HepG2 (cell line): ENCODE results near the gene POLN. TPM values are rescaled to one million over a fixed set of nuclear protein-coding genes. Genes with fewer than 3 reads are reported as not detected.
A peak's percentile ranks its signal among the peaks of the same experiment; 100 is the strongest.

Experiments
- ATAC-seq: fragments of 200-7000 bp; cut with Tn5 transposase; 3 replicates; pipeline ENCODE4 v1.9.1; 2020; ENCODE audit warnings: mild to moderate bottlenecking, moderate library complexity
- BruUV-seq: library from RNA; stranded (reverse); fragments of 400-500 nt; replicated peaks from 2 replicates; lab custom pipeline; 2021; lab: Mats Ljungman, UMichigan
- CTCF ChIA-PET: fragments of 300-600 bp; formaldehyde crosslinking; extraction: SDS; loops from one replicate; lab custom pipeline; 2021; ENCODE audit warnings: low total read pairs, inconsistent platforms, low intra/inter-chr PET ratio; lab: Yijun Ruan, JAX
- POLR2A ChIA-PET: fragments of 350-600 bp; sonication (Branson Sonifier 250); formaldehyde crosslinking; loops from one replicate; lab custom pipeline; 2020; ENCODE audit warnings: antibody characterized with exemption, inconsistent platforms; lab: Yijun Ruan, JAX
- DNase-seq: peaks from one replicate; pipeline ENCODE4 v3.0.0-alpha.2; 2015; ENCODE audit warnings: low spot score
- FAIRE-seq: peaks from 3 replicates; lab custom pipeline; 2011; peaks lifted over from hg19 to GRCh38; lab: Jason Lieb, UNC
- H2AFZ ChIP-seq: one replicate; pipeline ENCODE4 v1.6.1; 2011; ENCODE audit warnings: low read length, inconsistent platforms
- H3K27ac ChIP-seq: fragments of 300-600 bp; 3 replicates; pipeline ENCODE4 v1.8.0; 2011; ENCODE audit warnings: mixed run types, mild to moderate bottlenecking, mixed read lengths, low read length, inconsistent platforms; ENCODE audit not compliant: insufficient read depth; ENCODE audit errors: extremely low read length
- H3K27me3 ChIP-seq, 2 experiments: fragments of 200-600 bp in 1 of 2; 2 replicates in 1 of 2; 3 replicates in 1 of 2; pipeline versions ENCODE4 v1.6.0 to v1.8.0; 2011; ENCODE audit warnings: low read length in 2 of 2, mild to moderate bottlenecking in 2 of 2, moderate library complexity in 2 of 2, inconsistent platforms in 1 of 2; ENCODE audit not compliant: insufficient read depth in 2 of 2, control insufficient read depth in 1 of 2
- H3K36me3 ChIP-seq, 2 experiments: fragments of 200-600 bp in 1 of 2; replicated peaks in 1 of 2; 2 replicates in 1 of 2; 3 replicates in 1 of 2; pipeline versions ENCODE4 v1.5.1 to v1.8.0; 2011; ENCODE audit warnings: low read length in 2 of 2, inconsistent platforms in 1 of 2; ENCODE audit not compliant: insufficient read depth in 2 of 2, control insufficient read depth in 1 of 2
- H3K4me1 ChIP-seq: 2 replicates; pipeline ENCODE4 v1.5.1; 2012; ENCODE audit warnings: low read length, inconsistent platforms; ENCODE audit not compliant: insufficient read depth
- H3K4me2 ChIP-seq: 2 replicates; pipeline ENCODE4 v1.6.0; 2011; ENCODE audit warnings: low read depth, low read length, inconsistent platforms
- H3K4me3 ChIP-seq, 3 experiments: fragments of 200-600 bp in 1 of 3; sonication (generic), shearing (Covaris generic) in 1 of 3; replicated peaks in 1 of 3; 2 replicates each; pipeline ENCODE4 v1.5.1; 2011 to 2016; ENCODE audit warnings: low read length in 3 of 3, inconsistent platforms in 2 of 3, low read depth in 2 of 3, mild to moderate bottlenecking in 2 of 3, control low read depth in 1 of 3, mixed read lengths in 1 of 3; ENCODE audit not compliant: insufficient read depth in 1 of 3
- H3K79me2 ChIP-seq: one replicate; pipeline ENCODE4 v1.6.1; 2011; ENCODE audit warnings: low read length, inconsistent platforms; ENCODE audit not compliant: insufficient read depth
- H3K9ac ChIP-seq: 2 replicates; pipeline ENCODE4 v1.6.0; 2011; ENCODE audit warnings: mild to moderate bottlenecking, low read depth, low read length, inconsistent platforms; ENCODE audit not compliant: insufficient read depth
- H3K9me3 ChIP-seq: 2 replicates; pipeline ENCODE4 v1.5.1; 2012; ENCODE audit warnings: mild to moderate bottlenecking, low read length
- H4K20me1 ChIP-seq: 2 replicates; pipeline ENCODE4 v1.6.0; 2011; ENCODE audit warnings: inconsistent platforms, mild to moderate bottlenecking, low read length, moderate library complexity; ENCODE audit not compliant: insufficient read depth
- AHR ChIP-seq: IDR thresholded peaks from 2 replicates; pipeline ENCODE4 v1.6.1; 2018; ENCODE audit warnings: missing genetic modification reagents, missing compliant biosample characterization
- ATM ChIP-seq: fragments of 450-650 bp; IDR thresholded peaks from 2 replicates; pipeline ENCODE4 v1.7.1; 2017; ENCODE audit warnings: mild to moderate bottlenecking, borderline replicate concordance
- DPF2 ChIP-seq: sonication (generic); formaldehyde crosslinking; IDR thresholded peaks from 2 replicates; pipeline ENCODE4 v1.4.0; 2020; ENCODE audit warnings: mild to moderate bottlenecking, low read depth, missing genetic modification reagents, borderline replicate concordance
- IKZF1 ChIP-seq: fragments of 450-650 bp; IDR thresholded peaks from 2 replicates; pipeline ENCODE4 v1.7.1; 2016
- KDM5B ChIP-seq: sonication (generic); formaldehyde crosslinking; IDR thresholded peaks from 2 replicates; pipeline ENCODE4 v1.4.0; 2020; ENCODE audit warnings: missing genetic modification reagents, mild to moderate bottlenecking, borderline replicate concordance
- KMT2A ChIP-seq: sonication (generic); formaldehyde crosslinking; IDR thresholded peaks from 2 replicates; pipeline ENCODE4 v1.4.0; 2020; ENCODE audit warnings: missing genetic modification reagents
- PHF8 ChIP-seq: sonication (generic); formaldehyde crosslinking; IDR thresholded peaks from 2 replicates; pipeline ENCODE4 v1.5.0; 2020; ENCODE audit warnings: missing genetic modification reagents
- POGZ ChIP-seq: sonication (generic); formaldehyde crosslinking; IDR thresholded peaks from 2 replicates; pipeline ENCODE4 v1.4.0; 2020; ENCODE audit warnings: mild to moderate bottlenecking, missing genetic modification reagents
- THAP11 ChIP-seq: IDR thresholded peaks from 2 replicates; pipeline ENCODE4 v1.6.1; 2016; ENCODE audit warnings: missing biosample characterization, missing genetic modification reagents
- XRCC5 ChIP-seq: fragments of 200-400 bp; formaldehyde crosslinking; optimal IDR thresholded peaks from 2 replicates; pipeline ENCODE3; 2017; ENCODE audit warnings: mild to moderate bottlenecking, low read length
- ZFP90 ChIP-seq: sonication (generic); formaldehyde crosslinking; IDR thresholded peaks from 2 replicates; pipeline ENCODE4 v1.8.0; 2022; ENCODE audit warnings: missing genetic modification reagents, mild to moderate bottlenecking, inconsistent platforms, borderline replicate concordance
- ZNF205 ChIP-seq: IDR thresholded peaks from 2 replicates; pipeline ENCODE4 v1.6.1; 2018; ENCODE audit warnings: missing biosample characterization, missing genetic modification reagents
- ZNF331 ChIP-seq: sonication (generic); formaldehyde crosslinking; IDR thresholded peaks from 2 replicates; pipeline ENCODE4 v1.4.0; 2020; ENCODE audit warnings: missing genetic modification reagents
- ZNF572 ChIP-seq: sonication (generic); formaldehyde crosslinking; IDR thresholded peaks from 2 replicates; pipeline ENCODE4 v1.5.1; 2020; ENCODE audit warnings: mild to moderate bottlenecking, missing genetic modification reagents
- ZNF788 ChIP-seq: sonication (generic); formaldehyde crosslinking; IDR thresholded peaks from 2 replicates; pipeline ENCODE4 v1.5.0; 2020; ENCODE audit warnings: mild to moderate bottlenecking, missing genetic modification reagents, borderline replicate concordance
- ZNF878 ChIP-seq: sonication (generic); formaldehyde crosslinking; IDR thresholded peaks from 2 replicates; pipeline ENCODE4 v1.8.1; 2023; ENCODE audit warnings: mild to moderate bottlenecking, missing genetic modification reagents, moderate library complexity
- ZSCAN31 ChIP-seq: sonication (generic); formaldehyde crosslinking; IDR thresholded peaks from 2 replicates; pipeline ENCODE4 v1.5.0; 2020; ENCODE audit warnings: low read depth, mild to moderate bottlenecking, missing genetic modification reagents
- WGBS: methylation state at CpG from one replicate; pipeline ENCODE4 v1.1.6; 2017; ENCODE audit warnings: low lambda C conversion rate; 5-methylcytosine and 5-hydroxymethylcytosine counted together
- in situ Hi-C: cut with HindIII; loops from 2 replicates; pipeline ENCODE4 v1.10.0; 2017; ENCODE audit warnings: low pct_unique_long_range_greater_than_20kb; ENCODE audit not compliant: extremely low pct_ligation_motif_present
- intact Hi-C: fragments of 100-400 bp; cut with micrococcal nuclease; formaldehyde crosslinking; loops from one replicate; pipeline ENCODE4 v1.10.0; 2022; ENCODE audit not compliant: unreplicated experiment
- polyA plus RNA-seq, 8 experiments: library from polyadenylated mRNA; depleted of rRNA in 3 of 8; stranded (reverse) in 7 of 8; unstranded in 1 of 8; fragments of >200 nt; fragmentation: Illumina TruSeq in 4 of 8; extraction: Trizol in 4 of 8; gene quantifications; 2 replicates each; pipeline versions ENCODE4 v1.2.1 to v1.2.3, GENCODE V29; 2011 to 2016; ENCODE audit warnings: low read depth in 4 of 8, missing spikeins in 1 of 8, mixed read lengths in 1 of 8; ENCODE audit not compliant: insufficient read depth in 1 of 8
- total RNA-seq, 5 experiments: library from RNA; depleted of rRNA; stranded (reverse); fragments of >200 nt; fragmentation: Illumina TruSeq; extraction: Trizol; gene quantifications; 2 replicates each; pipeline ENCODE4 v1.2.3, GENCODE V29; 2016; ENCODE audit warnings: low read depth in 1 of 5
- TF ChIP-seq, protein P1 (sequence below): sonication (generic); formaldehyde crosslinking; IDR thresholded peaks from 2 replicates; pipeline ENCODE4 v1.8.0; 2022; ENCODE audit warnings: mild to moderate bottlenecking, missing genetic modification reagents, borderline replicate concordance
- TF ChIP-seq, protein P2 (sequence below): sonication (generic); formaldehyde crosslinking; IDR thresholded peaks from 2 replicates; pipeline ENCODE4 v1.4.0; 2020; ENCODE audit warnings: missing genetic modification reagents
- TF ChIP-seq, protein P3 (sequence below): sonication (generic); formaldehyde crosslinking; conservative IDR thresholded peaks from 2 replicates; pipeline ENCODE4 v1.8.1; 2023; ENCODE audit warnings: missing genetic modification reagents

POLN gene
- total and polyA plus RNA-seq, 2 of the 13 experiments (the other 11 are each of a cell fraction or from before 2014, with no cell fraction given): 0.93 to 1.5 TPM

DNA sequence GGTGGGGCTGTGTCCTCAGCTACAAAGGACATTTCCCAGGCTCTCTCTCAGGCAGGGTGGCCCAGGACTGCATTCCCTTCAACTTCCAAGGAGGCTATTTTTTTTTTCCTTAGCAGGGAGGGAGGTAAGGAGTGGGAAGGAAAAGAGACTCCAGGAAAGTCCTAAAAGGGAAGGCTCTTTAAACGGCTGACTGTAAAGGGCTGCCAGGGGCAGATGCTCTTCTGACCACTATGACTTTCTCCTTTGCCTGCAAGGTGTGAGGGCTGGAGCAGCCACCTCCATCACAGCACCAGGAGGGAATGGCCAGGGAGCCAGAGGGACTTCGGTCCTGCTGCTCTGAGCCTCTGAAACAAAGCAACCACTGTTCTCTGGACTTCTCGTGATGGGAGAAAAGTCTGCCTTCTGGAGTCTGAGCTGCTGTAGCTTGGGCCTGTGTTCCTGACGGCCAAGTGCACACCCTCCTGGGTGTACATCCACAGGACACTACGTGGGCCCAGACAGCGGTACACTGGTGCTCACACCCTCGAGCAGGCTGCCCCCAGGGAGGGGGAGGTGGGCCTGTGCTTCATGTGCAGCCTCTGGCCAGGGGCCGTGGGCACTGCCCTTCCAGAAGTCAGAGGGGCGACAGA lies 164.9 kb downstream of the POLN start:
- Histone ChIP-seq H3K9ac (no peak overlapping the region; the same call in 1 of the 2 replicates), H4K20me1 (no peaks in the 10 kb centered on the region), H3K9me3 (no peaks in the 10 kb centered on the region), H3K27ac (peak overlapping the region; percentile 55), H2AFZ (no peak overlapping the region), H3K27me3 (peaks cover 2 to 5% of the 10 kb centered on the region in 2 experiments; a peak in 2 of 5 replicates), H3K4me1 (peaks cover 74% of the 10 kb centered on the region), H3K79me2 (no peaks in the 10 kb centered on the region), H3K4me3 (peak overlapping the region in 1 of 3 experiments; percentile 61; a peak in 2 of 6 replicates), H3K4me2 (peak overlapping the region; percentile 75), H3K36me3 (no peaks in the 10 kb centered on the region)
- intact Hi-C loops (no loop called here), in situ Hi-C loops (no loop called here)
- peak; percentile 74 for DNase-seq
- no TSS peak for BruUV-seq
- ChIA-PET CTCF (no interaction called here), POLR2A (no interaction called here)
- peak; percentile 96 for FAIRE-seq
- 14% methylated on average over 8 of the region's 9 CpGs for WGBS
- ATAC-seq: peak; percentile 74
- TF ChIP-seq POGZ (CRISPR knock-in tag) (peak; percentile 33; the same call in 1 of the 2 replicates), XRCC5 (peak; percentile 83), ZFP90 (CRISPR knock-in tag) (peak; percentile 72; the same call in 1 of the 2 replicates), ATM (no peak), ZSCAN31 (CRISPR knock-in tag) (no peak), ZNF878 (CRISPR knock-in tag) (no peak), ZNF788 (CRISPR knock-in tag) (no peak), IKZF1 (no peak), ZNF331 (no peak; the same call in 1 of the 2 replicates), DPF2 (CRISPR knock-in tag) (no peak; the same call in 1 of the 2 replicates), ZNF205 (CRISPR knock-in tag) (no peak), PHF8 (CRISPR knock-in tag) (peak; percentile 37; the same call in 1 of the 2 replicates), AHR (CRISPR knock-in tag) (no peak), KMT2A (CRISPR knock-in tag) (no peak), KDM5B (no peak), THAP11 (no peak), ZNF572 (CRISPR knock-in tag) (no peak)
- TF ChIP-seq, protein P1, sequence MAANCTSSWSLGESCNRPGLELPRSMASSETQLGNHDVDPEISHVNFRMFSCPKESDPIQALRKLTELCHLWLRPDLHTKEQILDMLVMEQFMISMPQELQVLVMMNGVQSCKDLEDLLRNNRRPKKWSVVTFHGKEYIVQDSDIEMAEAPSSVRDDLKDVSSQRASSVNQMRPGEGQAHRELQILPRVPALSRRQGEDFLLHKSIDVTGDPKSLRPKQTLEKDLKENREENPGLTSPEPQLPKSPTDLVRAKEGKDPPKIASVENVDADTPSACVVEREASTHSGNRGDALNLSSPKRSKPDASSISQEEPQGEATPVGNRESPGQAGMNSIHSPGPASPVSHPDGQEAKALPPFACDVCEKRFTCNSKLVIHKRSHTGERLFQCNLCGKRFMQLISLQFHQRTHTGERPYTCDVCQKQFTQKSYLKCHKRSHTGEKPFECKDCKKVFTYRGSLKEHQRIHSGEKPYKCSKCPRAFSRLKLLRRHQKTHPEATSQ (CRISPR knock-in tag): no peak
- TF ChIP-seq, protein P2, sequence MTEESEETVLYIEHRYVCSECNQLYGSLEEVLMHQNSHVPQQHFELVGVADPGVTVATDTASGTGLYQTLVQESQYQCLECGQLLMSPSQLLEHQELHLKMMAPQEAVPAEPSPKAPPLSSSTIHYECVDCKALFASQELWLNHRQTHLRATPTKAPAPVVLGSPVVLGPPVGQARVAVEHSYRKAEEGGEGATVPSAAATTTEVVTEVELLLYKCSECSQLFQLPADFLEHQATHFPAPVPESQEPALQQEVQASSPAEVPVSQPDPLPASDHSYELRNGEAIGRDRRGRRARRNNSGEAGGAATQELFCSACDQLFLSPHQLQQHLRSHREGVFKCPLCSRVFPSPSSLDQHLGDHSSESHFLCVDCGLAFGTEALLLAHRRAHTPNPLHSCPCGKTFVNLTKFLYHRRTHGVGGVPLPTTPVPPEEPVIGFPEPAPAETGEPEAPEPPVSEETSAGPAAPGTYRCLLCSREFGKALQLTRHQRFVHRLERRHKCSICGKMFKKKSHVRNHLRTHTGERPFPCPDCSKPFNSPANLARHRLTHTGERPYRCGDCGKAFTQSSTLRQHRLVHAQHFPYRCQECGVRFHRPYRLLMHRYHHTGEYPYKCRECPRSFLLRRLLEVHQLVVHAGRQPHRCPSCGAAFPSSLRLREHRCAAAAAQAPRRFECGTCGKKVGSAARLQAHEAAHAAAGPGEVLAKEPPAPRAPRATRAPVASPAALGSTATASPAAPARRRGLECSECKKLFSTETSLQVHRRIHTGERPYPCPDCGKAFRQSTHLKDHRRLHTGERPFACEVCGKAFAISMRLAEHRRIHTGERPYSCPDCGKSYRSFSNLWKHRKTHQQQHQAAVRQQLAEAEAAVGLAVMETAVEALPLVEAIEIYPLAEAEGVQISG: peak; percentile 36; the same call in 1 of the 2 replicates
- TF ChIP-seq, protein P3, sequence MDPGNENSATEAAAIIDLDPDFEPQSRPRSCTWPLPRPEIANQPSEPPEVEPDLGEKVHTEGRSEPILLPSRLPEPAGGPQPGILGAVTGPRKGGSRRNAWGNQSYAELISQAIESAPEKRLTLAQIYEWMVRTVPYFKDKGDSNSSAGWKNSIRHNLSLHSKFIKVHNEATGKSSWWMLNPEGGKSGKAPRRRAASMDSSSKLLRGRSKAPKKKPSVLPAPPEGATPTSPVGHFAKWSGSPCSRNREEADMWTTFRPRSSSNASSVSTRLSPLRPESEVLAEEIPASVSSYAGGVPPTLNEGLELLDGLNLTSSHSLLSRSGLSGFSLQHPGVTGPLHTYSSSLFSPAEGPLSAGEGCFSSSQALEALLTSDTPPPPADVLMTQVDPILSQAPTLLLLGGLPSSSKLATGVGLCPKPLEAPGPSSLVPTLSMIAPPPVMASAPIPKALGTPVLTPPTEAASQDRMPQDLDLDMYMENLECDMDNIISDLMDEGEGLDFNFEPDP (CRISPR knock-in tag): no peak
